Left ventricle myocardium inferior (tissue), 1 donor: Measurements from ENCODE around the gene SPTBN4. TPM values are rescaled to one million over a fixed set of nuclear protein-coding genes. Genes with fewer than 3 reads are reported as not detected.
A peak's percentile ranks its signal among the peaks of the same experiment; 100 is the strongest.

Experiments
- DNase-seq: peaks from one replicate; pipeline ENCODE4 v3.0.0-alpha.2; 2020
- H3K27ac ChIP-seq: fragments of 200-600 bp; replicated peaks from 2 replicates; pipeline ENCODE4 v1.8.0; 2021
- H3K27me3 ChIP-seq: fragments of 200-600 bp; 2 replicates; pipeline ENCODE4 v1.8.0; 2021; ENCODE audit warnings: low read depth
- H3K36me3 ChIP-seq: fragments of 200-600 bp; 2 replicates; pipeline ENCODE4 v1.8.0; 2021
- H3K4me1 ChIP-seq: fragments of 200-600 bp; 2 replicates; pipeline ENCODE4 v1.8.0; 2021
- H3K4me3 ChIP-seq: fragments of 200-600 bp; 2 replicates; pipeline ENCODE4 v1.8.0; 2021; ENCODE audit warnings: mild to moderate bottlenecking, moderate library complexity
- H3K9me3 ChIP-seq: fragments of 200-600 bp; replicated peaks from 2 replicates; pipeline ENCODE4 v1.8.0; 2021
- CTCF ChIP-seq: fragments of 200-600 bp; IDR thresholded peaks from 2 replicates; pipeline ENCODE4 v1.8.0; 2021; ENCODE audit warnings: antibody characterized with exemption, mild to moderate bottlenecking, borderline replicate concordance
- intact Hi-C: fragments of 100-400 bp; cut with micrococcal nuclease; formaldehyde crosslinking; loops from one replicate; pipeline ENCODE4 v1.11.0; 2022
- total RNA-seq: library from RNA; stranded (reverse); fragmentation: NEBNext Ultra II Directional; extraction: Animal tissue kit (Norgen Biotek cat#: 25700); gene quantifications from one replicate; pipeline ENCODE4 v1.2.1, GENCODE V29; 2021
- donor health status: DM: no; HTN: yes; CAD: no; lungs with severe emphysema.

Gene SPTBN4
- total RNA-seq, 1 donor from 2014 or later = 6.1 TPM

- H3K27me3 ChIP-seq = no peaks in the 10 kb centered on the region
- no peaks in the 10 kb centered on the region for H3K36me3 ChIP-seq
- TF ChIP-seq CTCF = no peak
- peak overlapping the region; percentile 63 for H3K4me3 ChIP-seq
- peak overlapping the region; percentile 97 for H3K27ac ChIP-seq
- peak; percentile 89 for DNase-seq
- H3K9me3 ChIP-seq = no peaks in the 10 kb centered on the region
- intact Hi-C loops = no loop called here
- peaks cover 25% of the 10 kb centered on the region for H3K4me1 ChIP-seq
These were observed 33.2 kb upstream of the SPTBN4 start for GRCh38 chr19:40433391-40434216.

- no peaks in the 10 kb centered on the region for H3K27me3 ChIP-seq
- H3K4me3 ChIP-seq = no peak overlapping the region
- H3K9me3 ChIP-seq = no peaks in the 10 kb centered on the region
- H3K4me1 ChIP-seq = peaks cover 42% of the 10 kb centered on the region
- intact Hi-C loops = no loop called here
- no peak for DNase-seq
- peaks cover 23% of the 10 kb centered on the region for H3K36me3 ChIP-seq
- no peak for TF ChIP-seq CTCF
- H3K27ac ChIP-seq = no peak overlapping the region
These were observed 28.5 kb upstream of the SPTBN4 start for GRCh38 chr19:40438284-40438683.

GRCh38 chr19:40441719-40442253, 25.0 kb upstream of the SPTBN4 start:
- intact Hi-C loops = no loop called here
- H3K36me3 ChIP-seq = peaks cover 25% of the 10 kb centered on the region
- H3K4me1 ChIP-seq = peaks cover 47% of the 10 kb centered on the region
- H3K9me3 ChIP-seq = no peaks in the 10 kb centered on the region
- peak overlapping the region; percentile 99 for H3K27ac ChIP-seq
- H3K27me3 ChIP-seq = no peaks in the 10 kb centered on the region
- peak overlapping the region; percentile 99 for H3K4me3 ChIP-seq
- TF ChIP-seq CTCF = no peak
- no peak for DNase-seq

GRCh38 chr19:40442328-40443130, 24.3 kb upstream of the SPTBN4 start:
- Histone ChIP-seq H3K36me3 (peaks cover 32% of the 10 kb centered on the region), H3K9me3 (no peaks in the 10 kb centered on the region), H3K4me3 (peak overlapping the region; percentile 99), H3K4me1 (peaks cover 47% of the 10 kb centered on the region), H3K27me3 (no peaks in the 10 kb centered on the region), H3K27ac (peak overlapping the region; percentile 99)
- intact Hi-C loops = loop anchor here (1.0 kb wide), 1 partner anchor 17 kb away; the partner anchor contains the start of gene SERTAD1
- no peak for TF ChIP-seq CTCF
- no peak for DNase-seq
